HG02885 (cell line): ENCODE results near the gene OR10AG1.

Experiments used
- ATAC-seq: cut with Tn5 transposase; IDR thresholded peaks from one replicate; pipeline ENCODE4 v1.9.1; 2021; ENCODE audit warnings: mild to moderate bottlenecking; ENCODE audit not compliant: unreplicated experiment, poor library complexity

Gene OR10AG1, protein sequence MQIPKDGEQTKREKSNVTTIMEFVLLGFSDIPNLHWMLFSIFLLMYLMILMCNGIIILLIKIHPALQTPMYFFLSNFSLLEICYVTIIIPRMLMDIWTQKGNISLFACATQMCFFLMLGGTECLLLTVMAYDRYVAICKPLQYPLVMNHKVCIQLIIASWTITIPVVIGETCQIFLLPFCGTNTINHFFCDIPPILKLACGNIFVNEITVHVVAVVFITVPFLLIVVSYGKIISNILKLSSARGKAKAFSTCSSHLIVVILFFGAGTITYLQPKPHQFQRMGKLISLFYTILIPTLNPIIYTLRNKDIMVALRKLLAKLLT

DNA sequence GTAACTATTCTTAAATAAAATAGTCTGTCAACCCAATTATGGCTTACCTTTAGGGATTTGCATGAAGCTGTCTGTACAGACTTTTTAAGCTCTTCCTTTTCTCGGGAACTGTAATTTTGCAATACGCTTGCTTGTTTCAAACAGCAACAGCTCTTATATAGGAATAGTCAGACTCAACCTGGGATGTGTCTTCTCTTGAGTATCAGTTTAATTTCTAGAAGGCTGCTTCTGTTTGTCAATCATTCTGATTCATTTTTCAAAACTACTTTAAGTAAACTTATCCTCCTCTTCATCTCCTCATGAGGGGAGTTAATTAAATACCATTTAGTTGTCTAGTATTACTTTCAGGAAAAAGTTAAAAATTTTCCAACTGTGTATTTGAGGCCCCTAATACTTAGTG is at the start of gene OR10AG1:
OR10AG1 (minus strand) TSS at position 101 of the 400 bp plus-strand sequence; CDS start at position 63, 38 bp downstream.
- ATAC-seq: no peak

DNA sequence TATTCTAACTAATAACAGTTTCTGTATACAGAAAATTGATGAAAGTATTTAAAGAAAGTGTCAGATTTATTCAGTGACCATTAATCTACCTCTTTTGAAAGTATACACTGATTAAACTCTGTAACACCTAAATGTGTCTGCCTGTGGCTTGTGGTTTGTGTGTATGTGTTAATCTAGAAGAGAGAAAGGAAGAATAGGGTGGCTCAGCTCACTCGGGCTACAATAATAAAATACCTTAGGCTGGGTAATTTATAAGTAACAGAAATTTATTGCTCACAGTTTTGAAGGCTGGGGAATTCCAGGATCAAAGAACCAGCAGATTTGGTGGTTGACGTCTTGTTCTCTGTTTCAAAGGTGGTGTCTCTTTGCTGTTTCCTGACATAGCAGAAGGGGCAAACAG is 44.1 kb upstream of the OR10AG1 start:
- ATAC-seq: no peak

DNA sequence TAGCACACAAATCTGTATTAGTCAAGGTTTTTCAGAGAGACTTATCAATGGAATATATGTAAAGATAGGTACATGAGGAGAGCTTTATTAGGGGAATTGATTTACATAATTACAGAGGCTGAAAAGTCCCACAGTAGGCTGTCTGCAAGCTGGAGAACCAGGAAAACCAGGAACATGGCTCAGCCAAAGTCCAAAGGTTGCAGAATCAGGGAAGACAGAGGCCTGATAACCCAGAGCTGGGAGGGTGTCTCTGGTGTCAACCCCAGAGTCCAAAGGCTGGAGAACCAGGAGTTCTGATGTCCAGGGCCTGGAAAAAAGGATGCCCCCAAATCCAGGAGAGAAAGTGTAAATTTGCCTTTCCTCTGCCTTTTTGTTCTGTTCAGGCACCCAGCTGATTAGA is 41.0 kb upstream of the OR10AG1 start:
- ATAC-seq: no peak

- no peak for ATAC-seq
Observed at GRCh38 chr11:55994525-55994924, 24.8 kb upstream of the OR10AG1 start, which contains the start of gene OR5F1. OR5F1 (minus strand) TSS chr11:55994625; CDS start chr11:55994625, 0 bp downstream.

DNA sequence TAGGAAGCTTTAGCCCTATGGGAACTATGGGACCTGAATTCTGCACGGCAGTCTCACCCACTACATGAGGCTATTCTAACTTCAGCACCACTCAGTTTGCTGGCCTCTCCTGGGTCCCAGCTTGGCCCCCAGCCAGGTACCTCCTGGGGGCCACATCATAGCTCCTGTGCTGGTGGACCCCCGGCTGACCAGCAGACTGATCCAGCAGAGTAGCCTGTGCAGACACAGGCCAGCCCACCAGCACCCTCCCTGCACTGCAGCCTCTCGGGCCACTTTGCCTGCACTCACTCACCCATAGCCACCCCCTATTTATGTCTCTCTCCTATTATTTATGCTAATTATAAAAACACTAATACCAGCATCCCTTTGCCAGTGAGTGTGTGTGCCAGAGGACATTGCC is 1.2 kb upstream of the OR10AG1 start:
- no peak for ATAC-seq

DNA sequence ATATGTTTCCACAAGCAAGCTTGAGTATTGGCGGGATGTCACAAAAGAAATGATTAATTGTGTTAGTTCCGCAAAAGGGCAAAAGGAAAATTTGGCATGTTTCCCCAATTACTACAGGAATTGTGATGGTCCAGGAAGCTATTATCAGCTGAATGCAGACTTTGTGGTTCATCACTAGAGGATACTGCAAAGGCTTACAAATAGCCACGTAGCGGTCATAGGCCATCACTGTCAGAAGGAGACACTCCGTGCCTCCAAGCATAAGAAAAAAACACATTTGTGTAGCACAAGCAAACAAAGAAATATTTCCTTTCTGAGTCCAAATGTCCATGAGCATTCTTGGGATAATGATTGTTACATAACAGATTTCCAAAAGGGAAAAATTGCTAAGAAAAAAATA is 1.8 kb downstream of the OR10AG1 start:
- ATAC-seq: no peak

GRCh38 chr11:55966391-55966790 is 3.4 kb downstream of the OR10AG1 start:
- ATAC-seq: no peak

- ATAC-seq: no peak
Observed at GRCh38 chr11:55956521-55956920, 13.2 kb downstream of the OR10AG1 start.

- no peak for ATAC-seq
Observed at GRCh38 chr11:55949330-55949729, 20.4 kb downstream of the OR10AG1 start.

- peak; percentile 75 for ATAC-seq
Observed at GRCh38 chr11:55942785-55943392, 26.9 kb downstream of the OR10AG1 start.

GRCh38 chr11:55936300-55936699 is 33.4 kb downstream of the OR10AG1 start, which contains the start of gene OR5I1:
OR5I1 (minus strand) TSS chr11:55936400; CDS start chr11:55936400, 0 bp downstream.
- no peak for ATAC-seq

DNA sequence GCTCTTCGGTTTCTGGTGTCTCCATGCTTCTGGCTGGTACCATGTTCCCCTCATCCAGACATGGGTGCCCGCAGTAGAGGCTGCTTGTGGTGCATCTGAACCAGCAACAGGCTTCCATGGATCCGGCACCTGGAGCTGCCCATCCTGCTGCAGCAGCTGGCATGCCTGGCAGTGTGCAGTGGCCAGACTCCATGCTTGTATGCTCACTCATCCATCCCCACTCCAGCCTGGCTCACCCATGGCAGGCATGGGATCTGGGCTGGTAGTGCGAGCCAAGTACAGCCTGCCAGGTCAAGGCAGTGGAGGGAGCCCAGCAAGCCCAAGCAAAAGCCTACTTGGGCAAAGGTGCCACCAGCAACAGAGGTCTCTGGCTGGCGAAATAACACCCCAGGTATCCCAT is 49.2 kb downstream of the OR10AG1 start:
- no peak for ATAC-seq
